Dermis blood vessel endothelial cell (primary cell): ENCODE results near the gene SOX6. TPM values are rescaled to one million over a fixed set of nuclear protein-coding genes. Genes with fewer than 3 reads are reported as not detected.

ENCODE experiments used
- DNase-seq: peaks from one replicate; pipeline ENCODE4 v3.0.0; 2010
- total RNA-seq: library from RNA; depleted of rRNA; stranded (reverse); fragments of >200 nt; gene quantifications from 2 replicates; pipeline ENCODE4 v1.2.3, GENCODE V29; 2014

Gene SOX6
- total RNA-seq, 1 donor from 2014 or later: under 0.01 TPM

DNA sequence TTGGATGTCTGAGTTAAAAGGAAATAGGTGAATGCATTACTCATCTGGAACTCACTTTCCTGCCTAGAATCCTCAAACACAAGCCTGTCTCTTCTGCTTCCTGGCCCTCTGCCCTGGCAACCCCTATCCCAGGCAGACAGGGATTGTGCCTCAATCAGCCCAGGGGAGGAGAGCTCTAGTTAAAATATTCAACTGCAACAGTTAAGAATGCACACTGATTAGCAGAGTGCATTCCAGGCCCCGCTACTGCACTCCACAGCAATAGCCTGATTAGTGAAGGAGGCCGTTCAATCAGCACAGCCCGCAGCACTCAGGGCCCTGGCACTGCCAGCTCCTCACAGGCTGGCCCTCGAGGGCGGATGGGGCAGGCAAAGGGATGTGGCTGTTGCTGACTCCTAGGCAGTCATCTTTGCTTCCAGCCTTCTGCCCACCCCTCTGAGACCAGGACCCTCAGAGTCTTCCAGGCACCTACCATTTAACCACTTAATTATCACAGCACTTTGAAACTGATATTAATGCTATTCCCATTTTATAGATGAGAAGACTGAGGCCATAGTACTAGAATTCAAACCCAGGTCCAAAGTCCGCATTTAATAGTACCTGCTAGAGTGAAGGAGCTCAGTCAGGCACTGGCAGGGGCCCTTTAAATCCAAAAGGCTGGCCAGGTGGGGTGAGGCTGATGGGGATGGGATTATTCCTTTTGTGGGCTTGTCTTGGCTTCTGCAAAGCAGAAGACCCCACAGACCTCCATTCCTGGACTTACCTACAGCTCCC, 435.3 kb downstream of the SOX6 start:
- DNase-seq: no peak

DNA sequence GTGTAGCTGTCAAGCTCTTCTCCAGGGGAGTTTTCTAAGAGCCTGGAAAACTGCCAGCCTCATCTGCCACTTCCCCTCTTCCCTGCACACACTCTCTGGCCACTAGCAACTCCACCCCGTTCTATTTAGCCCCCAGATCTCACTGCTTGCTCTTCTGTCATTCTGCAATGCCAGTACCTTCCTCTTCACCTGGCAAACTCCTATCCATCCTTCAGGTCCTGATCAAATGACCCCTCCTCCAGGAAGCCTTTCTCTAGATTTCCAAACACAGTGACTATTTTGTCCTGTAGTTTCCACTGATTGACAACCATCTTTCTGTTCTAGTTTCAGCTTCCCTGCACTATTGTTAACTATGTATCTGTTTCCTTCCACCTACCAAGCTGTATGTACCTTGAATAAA, 437.7 kb downstream of the SOX6 start:
- no peak for DNase-seq

DNA sequence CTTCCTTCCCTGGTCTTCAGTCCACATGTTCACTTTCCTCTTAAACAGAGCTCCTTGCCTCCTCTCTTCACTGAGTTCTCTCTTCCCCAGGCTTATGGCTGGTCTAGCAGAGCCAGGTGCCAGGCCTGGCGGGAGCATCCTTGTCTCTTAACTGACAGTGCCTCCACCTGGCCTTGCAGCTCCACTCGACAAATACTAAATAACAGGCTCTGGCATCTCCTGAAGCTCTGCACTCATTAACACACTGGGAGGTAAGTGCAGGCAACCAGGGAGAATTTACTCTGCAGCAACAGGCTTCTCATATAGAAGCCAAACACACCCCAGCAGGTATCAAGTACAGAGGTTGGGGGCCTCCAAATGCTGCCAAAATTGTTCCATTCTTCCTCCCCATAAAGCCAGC, 438.1 kb downstream of the SOX6 start:
- no peak for DNase-seq
